Heart right ventricle (tissue), 16 donors: ENCODE results near the gene COMMD1. TPM values are rescaled to one million over a fixed set of nuclear protein-coding genes. Genes with fewer than 3 reads are reported as not detected.

Experiments
- ATAC-seq, 8 donors: fragments of 200-7000 bp; cut with Tn5 transposase; one replicate each; pipeline ENCODE4 v1.9.1; 2020; ENCODE audit warnings: mild to moderate bottlenecking in 8 of 8, moderate library complexity in 8 of 8, moderate number of reproducible peaks in 1 of 8
- DNase-seq, 2 donors: peaks; one replicate each; pipeline ENCODE4 v3.0.0-alpha.2; 2020
- H3K27ac ChIP-seq, 10 donors: fragments of 200-600 bp; sonication (generic) in 2 of 10; one replicate each; pipeline versions ENCODE4 v1.5.0 to v1.8.0; 2020 to 2022; ENCODE audit warnings: mild to moderate bottlenecking in 3 of 10
- H3K27me3 ChIP-seq, 7 donors: fragments of 200-600 bp; one replicate each; pipeline ENCODE4 v1.8.0; 2021 to 2022; ENCODE audit warnings: mild to moderate bottlenecking in 2 of 7
- H3K36me3 ChIP-seq, 9 donors: fragments of 200-600 bp; sonication (generic) in 1 of 9; one replicate each; pipeline versions ENCODE4 v1.5.0 to v1.8.0; 2020 to 2022; ENCODE audit warnings: mild to moderate bottlenecking in 2 of 9
- H3K4me1 ChIP-seq, 9 donors: fragments of 200-600 bp; sonication (generic) in 1 of 9; one replicate each; pipeline versions ENCODE4 v1.5.0 to v1.8.0; 2020 to 2022; ENCODE audit warnings: mild to moderate bottlenecking in 4 of 9
- H3K4me3 ChIP-seq, 10 donors: fragments of 200-600 bp; sonication (generic) in 2 of 10; one replicate each; pipeline versions ENCODE4 v1.5.0 to v1.8.0; 2020 to 2022; ENCODE audit warnings: mild to moderate bottlenecking in 7 of 10, moderate library complexity in 2 of 10
- H3K9me3 ChIP-seq, 11 donors: fragments of 200-600 bp in 10 of 11; sonication (generic) in 2 of 11; one replicate each; pipeline versions ENCODE4 v1.5.0 to v1.8.0; 2013 to 2022; ENCODE audit warnings: mild to moderate bottlenecking in 2 of 11, control low read depth in 1 of 11, moderate library complexity in 1 of 11
- WGBS, 2 donors: extraction: QIAGEN DNeasy Blood & Tissue Kit; methylation state at CpG; one replicate each; pipeline ENCODE4 v1.1.7; 2013; ENCODE audit warnings: inconsistent platforms in 1 of 2; 5-methylcytosine and 5-hydroxymethylcytosine counted together
- intact Hi-C, 10 donors: fragments of 100-400 bp; cut with DNase I; formaldehyde crosslinking; loops; one replicate each; pipeline versions ENCODE4 v1.11.1 to v1.14.2; 2022
- polyA plus RNA-seq, 2 donors: library from polyadenylated mRNA; stranded (reverse); fragments of 200-250 nt; gene quantifications; one replicate each; pipeline ENCODE4 v1.2.3, GENCODE V29; 2013
- total RNA-seq, 10 donors: library from RNA; stranded (reverse); fragmentation: NEBNext Ultra II Directional in 3 of 10; extraction: Animal tissue kit (Norgen Biotek cat#: 25700) in 3 of 10; gene quantifications; one replicate each; pipeline versions ENCODE4 v1.2.1 to v1.2.4, GENCODE V29; 2021 to 2023
- TF ChIP-seq, protein P1 (sequence below), 9 donors: fragments of 200-600 bp; sonication (generic) in 2 of 9; IDR thresholded peaks; one replicate each; pipeline versions ENCODE4 v1.5.0 to v1.8.0; 2021 to 2022; ENCODE audit warnings: antibody characterized with exemption in 9 of 9, mild to moderate bottlenecking in 5 of 9, moderate library complexity in 1 of 9
- donor health status: Arrhythmogenic right ventricular cardiomyopathy.
- donor health status: ischemic (EF 13 %, LVEDD 7.1; RV severe dilation, severe dysfunction).
- donor health status: healthy with polysubstance abuse.
- donor health status: DM: no; HTN: yes; CAD: no.
- donor health status: DM: no; HTN: no; CAD: no.
- donor health status: ischemic (EF 25% LVEDD 6.9; RV normal size, moderate dysfunction).
- donor health status: ischemic (EF 25% LVEDD 5.7; RV mildly dilated, moderate dysfunction).
- donor health status: healthy.
- donor health status: DM: yes; HTN: yes; CAD: no.
- donor health status: Ischemic cardiomyopathy.
- donor health status: ischemic (EF 35%, LVEDD 5.7; RV mildly dilated, moderate dysfunction).
- donor health status: nonischemic (EF 11% LVEDD 7.7; RV severe dilation, severe dysfunction).
- donor health status: DM: yes; HTN: yes; CAD: no.
- donor health status: PGD.
- donor health status: ischemic (EF 29% LVEDD 5.4; RV normal size, mild dysfunction).
- donor health status: nonischemic (EF 23%, LVEDD 6.1; RV moderate dilation, normal function).

COMMD1 gene
- total and polyA plus RNA-seq, 12 donors, result 51.1 to 90.2 (median 64.4) TPM

DNA sequence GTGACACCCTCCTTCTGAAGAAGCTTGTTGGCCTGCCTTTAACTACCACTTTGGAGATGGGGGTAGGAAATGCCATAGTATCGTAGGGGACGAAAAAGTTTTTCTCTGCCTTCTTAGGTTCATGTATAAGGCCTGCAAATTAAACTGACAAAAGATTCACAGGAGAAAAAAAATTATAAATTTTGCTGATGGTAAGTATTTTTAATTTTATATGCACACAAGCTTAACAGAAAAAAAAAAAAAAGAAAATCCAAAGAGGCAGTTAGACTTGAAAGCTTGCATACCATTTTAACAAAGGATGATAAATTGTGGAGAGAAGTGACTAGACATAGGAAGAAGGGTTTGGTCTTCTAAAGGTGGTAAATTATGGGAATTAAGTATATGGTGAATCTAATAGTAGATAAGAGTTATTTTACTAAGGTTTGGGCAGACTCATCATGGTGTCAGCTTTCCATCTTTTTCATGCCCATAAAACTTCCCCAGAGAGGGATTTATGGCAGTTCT is 227.9 kb downstream of the COMMD1 start:
- TF ChIP-seq, protein P1, sequence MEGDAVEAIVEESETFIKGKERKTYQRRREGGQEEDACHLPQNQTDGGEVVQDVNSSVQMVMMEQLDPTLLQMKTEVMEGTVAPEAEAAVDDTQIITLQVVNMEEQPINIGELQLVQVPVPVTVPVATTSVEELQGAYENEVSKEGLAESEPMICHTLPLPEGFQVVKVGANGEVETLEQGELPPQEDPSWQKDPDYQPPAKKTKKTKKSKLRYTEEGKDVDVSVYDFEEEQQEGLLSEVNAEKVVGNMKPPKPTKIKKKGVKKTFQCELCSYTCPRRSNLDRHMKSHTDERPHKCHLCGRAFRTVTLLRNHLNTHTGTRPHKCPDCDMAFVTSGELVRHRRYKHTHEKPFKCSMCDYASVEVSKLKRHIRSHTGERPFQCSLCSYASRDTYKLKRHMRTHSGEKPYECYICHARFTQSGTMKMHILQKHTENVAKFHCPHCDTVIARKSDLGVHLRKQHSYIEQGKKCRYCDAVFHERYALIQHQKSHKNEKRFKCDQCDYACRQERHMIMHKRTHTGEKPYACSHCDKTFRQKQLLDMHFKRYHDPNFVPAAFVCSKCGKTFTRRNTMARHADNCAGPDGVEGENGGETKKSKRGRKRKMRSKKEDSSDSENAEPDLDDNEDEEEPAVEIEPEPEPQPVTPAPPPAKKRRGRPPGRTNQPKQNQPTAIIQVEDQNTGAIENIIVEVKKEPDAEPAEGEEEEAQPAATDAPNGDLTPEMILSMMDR (IDR thresholded peaks at IDR 0.05), result no peak
- DNase-seq (no peak), ATAC-seq (no peak)
- WGBS, 2 donors, result 94 to 99% methylated on average over 2 of the region's 2 CpGs
- no peaks in the 10 kb centered on the region for H3K27me3 ChIP-seq
- H3K4me3 ChIP-seq, result no peak overlapping the region
- H3K9me3 ChIP-seq, result no peaks in the 10 kb centered on the region
- H3K4me1 ChIP-seq, result peaks cover 0 to 19% (median 4%) of the 10 kb centered on the region in 9 donors
- peaks cover 0 to 11% (median 0%) of the 10 kb centered on the region in 9 donors for H3K36me3 ChIP-seq
- intact Hi-C loops, result no loop called here
- no peak overlapping the region for H3K27ac ChIP-seq

GRCh38 chr2:62136956-62137830 is 231.7 kb downstream of the COMMD1 start:
- no peaks in the 10 kb centered on the region for H3K27me3 ChIP-seq
- TF ChIP-seq, protein P1 (IDR thresholded peaks at IDR 0.05), result no peak
- WGBS, 2 donors, result 61 to 77% methylated on average over 3 of the region's 3 CpGs
- DNase-seq (no peak), ATAC-seq (peak in 3 of 8 donors; percentile 14 to 38 (median 33))
- H3K4me1 ChIP-seq, result peaks cover 0 to 34% (median 12%) of the 10 kb centered on the region in 9 donors
- H3K9me3 ChIP-seq, result no peaks in the 10 kb centered on the region
- peaks cover 0 to 11% (median 0%) of the 10 kb centered on the region in 9 donors for H3K36me3 ChIP-seq
- peak overlapping the region in 4 of 10 donors; percentile 21 to 48 (median 28) for H3K27ac ChIP-seq
- no peak overlapping the region for H3K4me3 ChIP-seq
- intact Hi-C loops, result no loop called here

GRCh38 chr2:62140426-62141141 is 235.1 kb downstream of the COMMD1 start:
- Histone ChIP-seq H3K4me3 (no peak overlapping the region), H3K36me3 (peaks cover 0 to 11% (median 0%) of the 10 kb centered on the region in 9 donors), H3K4me1 (peaks cover 0 to 38% (median 12%) of the 10 kb centered on the region in 9 donors), H3K27ac (no peak overlapping the region), H3K9me3 (no peaks in the 10 kb centered on the region), H3K27me3 (no peaks in the 10 kb centered on the region)
- 89 to 90% methylated on average over 5 of the region's 5 CpGs for WGBS, 2 donors
- intact Hi-C loops, result no loop called here
- ATAC-seq, result peak in 1 of 8 donors; percentile 31
- no peak for DNase-seq
- TF ChIP-seq, protein P1 (IDR thresholded peaks at IDR 0.05), result no peak

DNA sequence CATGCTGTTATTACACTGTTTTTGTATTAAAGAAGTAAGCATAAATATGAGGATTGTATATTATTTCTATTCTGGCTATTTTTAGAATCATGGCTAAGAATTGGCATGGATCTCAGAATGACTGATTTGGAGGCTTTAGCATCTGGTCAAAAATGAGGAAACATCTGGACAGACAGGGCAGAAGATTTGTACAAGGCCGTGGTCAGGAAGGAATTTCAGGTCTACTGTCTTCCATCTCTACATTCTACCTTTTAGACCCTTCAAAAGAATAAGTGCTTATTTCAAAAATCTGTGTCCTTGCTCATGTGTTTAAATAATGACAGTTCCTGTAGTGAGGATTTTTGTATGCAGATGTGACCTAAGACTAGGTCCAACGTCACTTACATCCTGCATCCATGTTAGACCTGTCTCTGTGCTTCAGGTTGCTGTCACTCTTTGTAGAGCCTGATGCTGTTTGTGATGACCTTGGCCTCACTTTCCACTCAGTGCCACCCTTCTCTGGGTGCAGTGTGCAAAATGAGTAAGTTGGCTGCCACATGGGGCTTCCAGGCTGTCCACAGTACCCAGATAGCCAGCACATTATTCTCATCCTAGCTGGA is 235.8 kb downstream of the COMMD1 start:
- WGBS, 2 donors, result 55 to 59% methylated on average over 2 of the region's 2 CpGs
- no peaks in the 10 kb centered on the region for H3K27me3 ChIP-seq
- ATAC-seq (no peak), DNase-seq (no peak)
- H3K9me3 ChIP-seq, result no peaks in the 10 kb centered on the region
- peaks cover 0 to 7% (median 0%) of the 10 kb centered on the region in 9 donors for H3K36me3 ChIP-seq
- H3K4me3 ChIP-seq, result no peak overlapping the region
- TF ChIP-seq, protein P1 (IDR thresholded peaks at IDR 0.05), result no peak
- intact Hi-C loops, result no loop called here
- H3K27ac ChIP-seq, result peak overlapping the region in 7 of 10 donors; percentile 23 to 61 (median 34)
- H3K4me1 ChIP-seq, result peaks cover 0 to 38% (median 12%) of the 10 kb centered on the region in 9 donors
